CD4-positive, alpha-beta T cell treated with Interferon alpha-2 for 1 hour (primary cell): ENCODE data around the gene TP73.

Source experiments
- DNase-seq, 2 donors: peaks; one replicate each; pipeline ENCODE4 v3.0.0-alpha.2; 2020 to 2022

TP73 gene

GRCh38 chr1:3690282-3691065, 38.2 kb downstream of the TP73 start:
- DNase-seq, result no peak

GRCh38 chr1:3691421-3692204, 39.3 kb downstream of the TP73 start:
- DNase-seq, result no peak

GRCh38 chr1:3692598-3692997, 40.3 kb downstream of the TP73 start:
- no peak for DNase-seq

GRCh38 chr1:3693321-3693720, 41.0 kb downstream of the TP73 start:
- DNase-seq, result no peak

- DNase-seq, result peak in 1 of 2 donors; percentile 24
Measured at GRCh38 chr1:3695326-3696217, 43.3 kb downstream of the TP73 start.

- no peak for DNase-seq
Measured at GRCh38 chr1:3696689-3697088, 44.4 kb downstream of the TP73 start.

- DNase-seq, result no peak
Measured at GRCh38 chr1:3697104-3697503, 44.8 kb downstream of the TP73 start.

GRCh38 chr1:3697810-3698209, 45.5 kb downstream of the TP73 start:
- no peak for DNase-seq

GRCh38 chr1:3698660-3699408, 46.5 kb downstream of the TP73 start:
- no peak for DNase-seq

- DNase-seq, result no peak
Measured at GRCh38 chr1:3699596-3699995, 47.3 kb downstream of the TP73 start.

GRCh38 chr1:3700631-3701030, 48.3 kb downstream of the TP73 start:
- no peak for DNase-seq

GRCh38 chr1:3702528-3702927, 50.2 kb downstream of the TP73 start:
- no peak for DNase-seq

- no peak for DNase-seq
Measured at GRCh38 chr1:3702990-3703728, 50.8 kb downstream of the TP73 start.

GRCh38 chr1:3703786-3704371, 51.6 kb downstream of the TP73 start:
- no peak for DNase-seq

- no peak for DNase-seq
Measured at GRCh38 chr1:3705341-3705950, 53.1 kb downstream of the TP73 start.

GRCh38 chr1:3706651-3707297, 54.5 kb downstream of the TP73 start:
- DNase-seq, result no peak

- DNase-seq, result no peak
Measured at GRCh38 chr1:3707298-3707938, 55.1 kb downstream of the TP73 start.

- DNase-seq, result no peak
Measured at GRCh38 chr1:3707939-3708328, 55.6 kb downstream of the TP73 start.

- DNase-seq, result no peak
Measured at GRCh38 chr1:3708791-3709190, 56.5 kb downstream of the TP73 start.

- DNase-seq, result no peak
Measured at GRCh38 chr1:3710251-3710650, 57.9 kb downstream of the TP73 start.
